Measurements from ENCODE around the gene UNC13A.

The UNC13A gene

GRCh38 chr19:17669419-17669818, 18.7 kb downstream of the UNC13A start:
- DNase-seq (ENCODE audit: low spot score) = no peak

- DNase-seq (ENCODE audit: low spot score) = no peak
Observed at GRCh38 chr19:17665058-17665457, 23.1 kb downstream of the UNC13A start.

GRCh38 chr19:17659996-17660395, 28.2 kb downstream of the UNC13A start:
- DNase-seq (ENCODE audit: low spot score) = no peak

GRCh38 chr19:17658666-17659065, 29.5 kb downstream of the UNC13A start:
- no peak for DNase-seq (ENCODE audit: low spot score)

GRCh38 chr19:17658240-17658639, 29.9 kb downstream of the UNC13A start:
- no peak for DNase-seq (ENCODE audit: low spot score)

- no peak for DNase-seq (ENCODE audit: low spot score)
Observed at GRCh38 chr19:17656970-17657369, 31.2 kb downstream of the UNC13A start.

GRCh38 chr19:17655751-17656472, 32.2 kb downstream of the UNC13A start:
- DNase-seq (ENCODE audit: low spot score) = no peak

GRCh38 chr19:17654993-17655392, 33.2 kb downstream of the UNC13A start:
- peak; percentile 59 for DNase-seq (ENCODE audit: low spot score)

GRCh38 chr19:17652627-17653026, 35.5 kb downstream of the UNC13A start:
- DNase-seq (ENCODE audit: low spot score) = no peak

GRCh38 chr19:17648786-17649185, 39.4 kb downstream of the UNC13A start:
- DNase-seq (ENCODE audit: low spot score) = no peak

GRCh38 chr19:17648097-17648660, 40.0 kb downstream of the UNC13A start:
- no peak for DNase-seq (ENCODE audit: low spot score)

GRCh38 chr19:17647071-17648020, 40.8 kb downstream of the UNC13A start:
- DNase-seq (ENCODE audit: low spot score) = no peak

- DNase-seq (ENCODE audit: low spot score) = peak; percentile 27
Observed at GRCh38 chr19:17646441-17646840, 41.7 kb downstream of the UNC13A start.

GRCh38 chr19:17645339-17645963, 42.7 kb downstream of the UNC13A start:
- DNase-seq (ENCODE audit: low spot score) = no peak

- DNase-seq (ENCODE audit: low spot score) = no peak
Observed at GRCh38 chr19:17642656-17643055, 45.5 kb downstream of the UNC13A start.

GRCh38 chr19:17641846-17642245, 46.3 kb downstream of the UNC13A start:
- DNase-seq (ENCODE audit: low spot score) = no peak

- no peak for DNase-seq (ENCODE audit: low spot score)
Observed at GRCh38 chr19:17641181-17641580, 47.0 kb downstream of the UNC13A start.

GRCh38 chr19:17633700-17634099, 54.5 kb downstream of the UNC13A start:
- DNase-seq (ENCODE audit: low spot score) = no peak

GRCh38 chr19:17632577-17632976, 55.6 kb downstream of the UNC13A start:
- DNase-seq (ENCODE audit: low spot score) = no peak

- DNase-seq (ENCODE audit: low spot score) = no peak
Observed at GRCh38 chr19:17629760-17630159, 58.4 kb downstream of the UNC13A start.

GRCh38 chr19:17627921-17628320, 60.2 kb downstream of the UNC13A start:
- DNase-seq (ENCODE audit: low spot score) = no peak

GRCh38 chr19:17627161-17627560, 61.0 kb downstream of the UNC13A start:
- DNase-seq (ENCODE audit: low spot score) = no peak
